ENCODE data around the gene CUX1.

CUX1 gene

DNA sequence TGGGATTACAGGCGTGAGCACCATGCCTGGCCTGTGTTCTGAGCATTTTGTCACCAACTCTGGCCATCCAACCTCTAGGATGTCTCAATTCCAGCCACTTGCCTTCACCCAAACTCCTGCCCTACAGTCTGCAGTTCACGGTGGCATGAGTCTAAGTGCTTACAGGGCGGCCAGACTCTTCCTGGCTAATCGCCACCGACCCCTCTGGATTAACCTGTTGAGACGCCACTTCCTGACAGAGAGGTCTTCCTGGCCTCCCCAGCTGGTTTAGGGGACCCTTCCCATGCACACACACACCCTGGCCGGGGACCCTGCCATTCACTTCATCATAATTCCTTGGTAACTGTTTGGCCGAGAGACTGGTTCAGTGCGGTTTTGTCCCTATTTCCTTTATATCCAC, 257.7 kb downstream of the CUX1 start:
- no peak for FAIRE-seq
- no peak for DNase-seq (ENCODE audit: extremely low spot score, insufficient read length, low read depth)

GRCh38 chr7:102075553-102076135, 258.2 kb downstream of the CUX1 start:
- FAIRE-seq (no peak), DNase-seq (ENCODE audit: extremely low spot score, insufficient read length, low read depth) (no peak)

GRCh38 chr7:102077081-102077480, 259.7 kb downstream of the CUX1 start:
- DNase-seq (ENCODE audit: extremely low spot score, insufficient read length, low read depth) (no peak), FAIRE-seq (no peak)

DNA sequence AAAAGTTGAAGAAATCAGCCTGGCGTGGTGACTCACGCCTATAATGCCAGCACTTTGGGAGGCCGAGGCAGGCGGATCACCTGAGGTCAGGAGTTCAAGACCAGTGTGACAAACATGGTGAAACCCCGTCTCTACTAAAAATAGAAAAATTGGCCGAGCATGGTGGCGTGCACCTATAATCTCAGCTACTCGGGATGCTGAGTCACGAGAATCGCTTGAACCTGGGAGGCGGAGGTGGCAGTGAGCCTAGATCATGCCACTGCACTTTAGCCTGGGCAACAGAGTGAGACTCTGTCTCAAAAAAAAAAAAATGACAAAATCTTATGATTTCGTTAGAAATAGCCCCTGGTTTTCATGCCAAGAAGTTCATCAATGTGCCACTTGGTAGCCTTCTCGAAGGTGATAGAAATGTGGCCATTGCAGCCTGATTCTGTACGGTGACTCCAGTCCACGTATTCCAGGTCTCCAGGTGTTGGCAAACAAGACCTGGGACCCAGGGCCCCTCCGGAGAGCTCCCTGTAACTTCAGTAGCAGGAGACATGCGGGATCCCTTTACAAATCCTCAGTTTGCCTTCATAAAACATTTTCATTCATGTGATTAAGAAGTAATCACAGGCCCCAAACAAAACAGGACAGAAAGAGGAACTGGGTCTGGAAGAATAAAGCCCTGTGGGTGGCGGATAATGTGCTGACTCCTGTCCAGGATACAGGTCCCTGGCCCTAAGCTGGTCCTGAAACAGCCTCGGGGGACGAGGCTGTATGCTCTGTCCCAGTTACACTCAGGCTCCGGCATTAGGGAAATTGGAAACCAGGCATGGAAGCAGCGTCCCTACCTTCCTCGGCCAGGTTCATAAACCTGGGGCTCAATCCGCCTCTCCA, 262.0 kb downstream of the CUX1 start:
- DNase-seq (ENCODE audit: extremely low spot score, insufficient read length, low read depth) = no peak
- FAIRE-seq = no peak

- DNase-seq (ENCODE audit: extremely low spot score, insufficient read length, low read depth) (no peak), FAIRE-seq (no peak)
Measured at GRCh38 chr7:102080019-102080433, 262.6 kb downstream of the CUX1 start.

DNA sequence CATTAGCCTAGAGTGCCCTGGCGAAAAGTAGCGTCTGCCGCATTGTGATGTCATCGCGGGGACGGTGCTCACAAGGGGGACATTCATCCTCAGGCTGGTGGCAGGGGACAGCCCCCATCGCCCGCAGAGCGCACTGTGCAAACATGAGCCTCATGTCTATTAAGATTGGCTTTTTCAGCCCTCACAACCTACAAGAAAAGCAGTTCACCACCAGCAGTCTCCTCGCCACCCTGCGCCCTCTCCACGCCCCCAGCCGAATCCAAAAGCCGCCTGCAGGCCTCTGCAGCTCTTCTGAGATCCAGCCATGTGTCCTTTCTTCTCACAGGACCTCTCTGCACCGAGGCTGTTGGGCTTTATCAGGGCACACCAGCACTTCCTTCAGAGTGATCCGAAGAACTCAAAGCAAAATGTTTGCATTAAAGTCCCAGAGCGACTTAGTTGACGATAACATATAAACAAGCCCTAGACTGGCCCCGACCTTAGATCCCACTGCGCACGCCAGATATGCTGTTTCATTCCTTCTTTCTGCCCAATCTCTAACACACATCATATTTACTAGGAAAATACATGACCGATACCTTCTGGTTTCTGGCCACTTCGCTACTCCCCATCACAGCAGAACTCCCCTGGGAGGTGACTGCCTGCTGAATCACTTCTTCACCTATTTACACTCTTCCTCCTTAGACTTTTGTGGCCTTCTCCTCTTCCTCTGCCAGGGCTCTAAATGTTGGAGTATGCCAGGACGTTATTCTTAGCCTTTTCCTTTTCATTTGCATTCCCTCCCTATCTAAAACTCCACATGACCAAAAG, 263.2 kb downstream of the CUX1 start:
- FAIRE-seq = no peak

DNA sequence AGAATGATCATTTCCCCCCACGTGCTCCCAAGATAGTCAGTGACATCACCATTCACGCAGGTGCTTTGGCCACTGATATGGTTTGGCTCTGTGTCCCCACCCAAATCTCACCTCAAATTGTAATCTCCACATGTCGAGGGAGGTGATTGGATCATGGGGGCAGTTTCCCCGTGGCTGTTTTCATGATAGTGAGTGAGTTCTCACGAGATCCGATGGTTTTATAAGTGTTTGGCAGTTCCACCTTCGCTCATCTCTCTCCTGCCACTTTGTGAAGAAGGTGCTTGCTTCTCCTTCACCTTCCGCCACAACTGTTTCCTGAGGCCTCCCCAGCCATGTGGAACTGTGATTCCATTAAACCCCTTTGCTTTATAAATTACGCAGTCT, 263.8 kb downstream of the CUX1 start:
- FAIRE-seq = no peak
- no peak for DNase-seq (ENCODE audit: extremely low spot score, insufficient read length, low read depth)

More for the DNA sequence above, 263.2 kb downstream of the CUX1 start:
- DNase-seq (ENCODE audit: extremely low spot score, insufficient read length, low read depth) = no peak

DNA sequence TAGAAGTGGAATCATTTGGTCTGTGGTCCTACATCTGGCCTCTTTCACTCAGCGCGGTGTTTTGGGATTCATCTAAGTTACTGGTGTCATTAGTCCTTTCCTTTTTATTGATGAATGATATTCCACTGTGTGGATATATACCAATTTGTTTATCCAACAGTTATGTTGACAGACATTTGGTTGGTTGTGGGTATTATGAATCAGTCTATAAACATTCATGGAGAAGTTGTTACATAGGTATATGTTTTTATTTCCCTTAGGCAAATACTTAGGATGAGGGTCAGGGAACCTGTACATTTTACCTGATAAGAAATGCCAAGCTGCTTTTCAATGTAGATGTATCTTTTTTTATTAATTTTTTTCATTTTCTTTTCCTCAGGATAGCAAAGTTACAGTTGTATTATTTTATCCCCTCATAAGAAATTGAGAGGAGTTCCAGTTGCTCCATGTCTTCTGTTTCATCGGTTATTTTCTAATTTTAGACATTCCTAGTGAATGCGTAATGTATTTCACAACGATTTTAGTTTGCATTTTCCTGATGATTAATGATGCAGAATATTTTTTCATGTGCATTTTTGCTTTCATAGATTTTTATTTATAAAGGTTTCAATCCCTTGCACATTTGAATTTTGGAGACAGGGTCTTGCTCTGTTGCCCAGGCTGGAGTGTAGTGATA, 265.4 kb downstream of the CUX1 start:
- FAIRE-seq = no peak

DNA sequence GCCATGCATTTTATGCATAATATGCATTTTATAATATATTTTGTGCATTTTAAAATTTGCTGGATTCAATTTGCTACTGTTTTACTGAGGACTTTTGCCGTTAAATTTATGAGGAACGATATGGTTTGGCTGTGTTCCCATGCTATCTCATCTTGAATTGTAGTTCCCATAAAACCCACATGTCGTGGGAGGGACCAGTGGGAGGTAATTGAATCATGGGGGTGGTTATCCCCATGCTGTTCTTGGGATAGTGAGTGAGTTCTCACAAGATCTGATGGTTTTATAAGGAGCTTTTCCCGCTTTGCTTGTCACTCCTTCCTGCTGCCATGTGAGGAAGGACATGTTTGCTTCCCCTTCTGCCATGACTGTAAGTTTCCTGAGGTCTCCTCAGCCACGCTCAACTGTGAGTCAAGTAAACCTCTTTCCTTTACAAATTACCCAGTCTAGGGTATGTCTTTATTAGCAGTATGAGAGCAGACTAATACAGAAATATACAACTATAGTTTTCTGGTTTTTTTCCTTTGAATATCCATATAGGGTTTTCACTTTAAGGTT, 267.9 kb downstream of the CUX1 start:
- FAIRE-seq = no peak

More for the DNA sequence above, 265.4 kb downstream of the CUX1 start:
- DNase-seq (ENCODE audit: extremely low spot score, insufficient read length, low read depth) = no peak

GRCh38 chr7:102089175-102090098, 272.0 kb downstream of the CUX1 start:
- FAIRE-seq = no peak
- DNase-seq (ENCODE audit: extremely low spot score, insufficient read length, low read depth) = no peak

More for the DNA sequence above, 267.9 kb downstream of the CUX1 start:
- DNase-seq (ENCODE audit: extremely low spot score, insufficient read length, low read depth) = no peak

DNA sequence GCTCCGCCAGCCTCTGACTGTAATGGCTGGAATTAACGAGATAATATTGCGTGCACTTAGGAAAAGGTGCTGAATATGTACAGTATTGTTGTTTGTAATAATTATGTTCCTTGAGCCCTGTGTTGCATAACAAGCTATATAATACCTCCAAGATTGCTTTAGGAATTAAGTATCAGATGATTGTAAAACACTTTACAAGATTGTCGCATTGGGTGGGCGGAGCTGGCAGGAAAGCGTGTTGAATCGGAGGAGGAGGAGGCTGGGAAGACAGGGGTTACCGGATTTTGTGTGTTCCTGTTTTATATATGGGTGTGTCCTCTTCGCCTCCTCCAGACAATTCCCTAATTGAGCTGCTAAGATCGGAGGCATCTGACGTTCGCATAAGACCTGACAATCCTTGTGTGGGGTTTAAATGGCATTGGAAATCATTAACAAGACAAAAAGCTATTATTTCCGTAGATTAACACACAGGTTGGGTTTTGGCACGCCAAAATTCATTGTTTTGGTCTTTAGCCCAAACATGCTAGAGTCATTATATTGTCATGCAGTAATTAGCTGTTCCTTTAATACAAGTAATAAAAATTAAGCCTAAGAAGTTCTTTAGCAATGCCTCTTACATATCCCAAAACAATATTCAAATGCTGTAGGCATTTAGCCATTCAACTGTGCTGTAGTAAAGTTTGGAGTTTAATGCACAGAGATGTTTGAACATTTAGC, 276.3 kb downstream of the CUX1 start:
- DNase-seq (ENCODE audit: extremely low spot score, insufficient read length, low read depth) (no peak), FAIRE-seq (no peak)

DNA sequence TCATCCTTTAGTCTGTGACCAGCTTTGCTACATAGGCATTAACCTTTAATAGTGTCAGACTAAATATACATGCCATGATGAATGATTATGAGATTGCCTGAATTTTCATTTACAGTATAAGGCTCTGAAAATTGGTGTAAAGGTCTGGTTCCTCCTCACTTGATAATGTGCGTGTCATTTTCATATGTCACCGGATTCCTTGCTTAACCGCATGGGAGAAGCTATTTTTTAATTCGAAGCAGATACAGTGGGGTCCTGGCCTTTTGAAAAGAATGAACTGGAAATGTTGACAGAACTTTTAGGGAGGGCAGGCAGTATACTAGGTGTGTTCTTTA, 276.9 kb downstream of the CUX1 start:
- FAIRE-seq = no peak
- no peak for DNase-seq (ENCODE audit: extremely low spot score, insufficient read length, low read depth)

DNA sequence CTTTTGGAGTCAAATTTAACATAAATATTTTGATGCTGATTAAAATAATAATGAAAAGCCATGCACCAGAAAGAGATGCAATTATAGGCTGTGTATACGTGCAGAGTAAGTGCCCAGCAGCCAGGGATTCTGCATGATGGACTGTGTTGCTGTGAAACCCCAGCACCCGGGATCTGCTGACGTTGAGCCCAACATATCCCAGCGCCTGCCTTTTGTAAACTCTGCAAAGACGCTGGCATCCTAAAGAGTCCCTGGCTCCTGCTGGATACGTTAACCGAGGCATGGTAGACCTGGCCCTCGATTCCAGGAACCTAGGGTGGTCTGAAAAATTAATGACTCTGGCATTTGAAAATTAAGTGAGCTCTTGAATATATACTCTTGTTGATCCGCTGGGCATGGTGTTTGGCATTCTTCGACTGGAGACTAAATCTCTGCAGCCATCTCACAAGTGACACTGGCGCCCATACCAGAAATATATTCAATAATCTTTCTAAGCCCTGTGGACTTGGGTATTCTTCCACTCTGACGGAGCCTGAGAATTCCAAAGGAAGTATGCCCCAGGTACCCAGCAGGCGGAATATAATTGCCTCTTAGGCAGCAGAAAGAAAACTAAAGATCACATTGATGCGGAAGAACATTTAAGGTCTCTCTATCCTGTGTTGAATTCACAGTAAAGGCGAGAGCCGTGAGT, 278.0 kb downstream of the CUX1 start:
- FAIRE-seq (no peak), DNase-seq (ENCODE audit: extremely low spot score, insufficient read length, low read depth) (no peak)

- FAIRE-seq = no peak
- DNase-seq (ENCODE audit: extremely low spot score, insufficient read length, low read depth) = no peak
Measured at GRCh38 chr7:102096012-102096332, 278.5 kb downstream of the CUX1 start.

- no peak for DNase-seq (ENCODE audit: extremely low spot score, insufficient read length, low read depth)
- no peak for FAIRE-seq
Measured at GRCh38 chr7:102096706-102097427, 279.4 kb downstream of the CUX1 start.

- DNase-seq (ENCODE audit: extremely low spot score, insufficient read length, low read depth) (no peak), FAIRE-seq (no peak)
Measured at GRCh38 chr7:102097601-102098161, 280.3 kb downstream of the CUX1 start.

GRCh38 chr7:102098986-102099385, 281.6 kb downstream of the CUX1 start:
- no peak for FAIRE-seq

More at GRCh38 chr7:102098986-102099385, 281.6 kb downstream of the CUX1 start:
- no peak for DNase-seq (ENCODE audit: extremely low spot score, insufficient read length, low read depth)

Data from GM18507 (cell line).